VCaP (cell line): ENCODE results near the gene CRYBB3.
A peak's percentile ranks its signal among the peaks of the same experiment; 100 is the strongest.

Source experiments
- H3K27ac ChIP-seq: fragments of 450-650 bp; 2 replicates; pipeline ENCODE4 v1.5.1; 2017
- CTCF ChIP-seq: fragments of 450-650 bp; conservative IDR thresholded peaks from 2 replicates; pipeline ENCODE4 v1.5.1; 2017; ENCODE audit warnings: mild to moderate bottlenecking, moderate library complexity

CRYBB3 gene

GRCh38 chr22:25167834-25168601 is 31.6 kb upstream of the CRYBB3 start:
- no peak overlapping the region for H3K27ac ChIP-seq
- TF ChIP-seq CTCF, result no peak

GRCh38 chr22:25169278-25170031 is 30.2 kb upstream of the CRYBB3 start:
- no peak overlapping the region for H3K27ac ChIP-seq
- TF ChIP-seq CTCF, result no peak

GRCh38 chr22:25170426-25170980 is 29.2 kb upstream of the CRYBB3 start:
- H3K27ac ChIP-seq, result no peak overlapping the region

GRCh38 chr22:25172153-25172552 is 27.5 kb upstream of the CRYBB3 start:
- peak; percentile 86 for TF ChIP-seq CTCF
- no peak overlapping the region for H3K27ac ChIP-seq

More at GRCh38 chr22:25170426-25170980, 29.2 kb upstream of the CRYBB3 start:
- no peak for TF ChIP-seq CTCF

- H3K27ac ChIP-seq, result no peak overlapping the region
- TF ChIP-seq CTCF, result no peak
Measured at GRCh38 chr22:25174156-25174887, 25.3 kb upstream of the CRYBB3 start.

GRCh38 chr22:25174888-25175411 is 24.7 kb upstream of the CRYBB3 start:
- no peak for TF ChIP-seq CTCF
- no peak overlapping the region for H3K27ac ChIP-seq
